Panc1 (cell line): ENCODE results near the gene CHRM4. TPM values are rescaled to one million over a fixed set of nuclear protein-coding genes. Genes with fewer than 3 reads are reported as not detected.

Experiments
- ATAC-seq: fragments of 200-7000 bp; cut with Tn5 transposase; 2 replicates; pipeline ENCODE4 v1.9.1; 2020; ENCODE audit warnings: mild to moderate bottlenecking, moderate library complexity
- BruUV-seq: library from RNA; stranded (reverse); fragments of 400-500 nt; replicated peaks from 2 replicates; lab custom pipeline; 2021; lab: Mats Ljungman, UMichigan
- CTCF ChIA-PET: fragments of 300-600 bp; sonication (Branson Sonifier 250); formaldehyde crosslinking; loops from one replicate; lab custom pipeline; 2022; ENCODE audit warnings: antibody characterized with exemption; lab: Charles Lee
- POLR2A ChIA-PET: fragments of 300-600 bp; sonication (Branson Sonifier 250); formaldehyde crosslinking; loops from one replicate; lab custom pipeline; 2022; ENCODE audit warnings: antibody characterized with exemption; lab: Charles Lee
- DNase-seq: peaks from one replicate; pipeline ENCODE4 v3.0.0-alpha.2; 2010; ENCODE audit warnings: low read depth, low spot score
- H3K27ac ChIP-seq: 2 replicates; pipeline ENCODE4 v1.5.1; 2011; ENCODE audit warnings: mild to moderate bottlenecking, low read length, inconsistent platforms
- H3K27me3 ChIP-seq: fragments of 200-500 bp; sonication (Bioruptor generic); 2 replicates; pipeline ENCODE4 v1.6.0; 2014; ENCODE audit warnings: low read length, inconsistent platforms; ENCODE audit not compliant: control insufficient read depth, insufficient read depth
- H3K36me3 ChIP-seq: fragments of 200-500 bp; sonication (Bioruptor generic); 2 replicates; pipeline ENCODE4 v1.5.1; 2014; ENCODE audit warnings: inconsistent platforms, mild to moderate bottlenecking, low read length, moderate library complexity; ENCODE audit not compliant: control insufficient read depth, insufficient read depth
- H3K4me1 ChIP-seq: 2 replicates; pipeline ENCODE4 v1.5.1; 2011; ENCODE audit warnings: inconsistent platforms, mild to moderate bottlenecking, low read length, moderate library complexity; ENCODE audit not compliant: control insufficient read depth, insufficient read depth
- H3K4me3 ChIP-seq, 2 experiments: 2 replicates each; pipeline ENCODE4 v1.5.1; 2011 to 2012; ENCODE audit warnings: low read depth in 2 of 2, low read length in 2 of 2, mild to moderate bottlenecking in 2 of 2, inconsistent platforms in 1 of 2, moderate library complexity in 1 of 2
- H3K9me3 ChIP-seq: fragments of 200-500 bp; sonication (Bioruptor generic); 2 replicates; pipeline ENCODE4 v1.5.1; 2014; ENCODE audit warnings: low read depth, mild to moderate bottlenecking, inconsistent platforms, low read length, moderate library complexity; ENCODE audit not compliant: control insufficient read depth, insufficient read depth
- POLR2AphosphoS5 ChIP-seq: IDR thresholded peaks from 2 replicates; pipeline ENCODE4 v1.6.1; 2012; ENCODE audit warnings: mild to moderate bottlenecking, low read depth, low read length, moderate library complexity
- SIN3A ChIP-seq: IDR thresholded peaks from 2 replicates; pipeline ENCODE4 v1.6.1; 2012; ENCODE audit warnings: low read depth, mild to moderate bottlenecking, low read length, moderate library complexity, borderline replicate concordance; ENCODE audit not compliant: insufficient read depth
- in situ Hi-C: cut with HindIII; loops from 2 replicates; pipeline ENCODE4 v1.10.0; 2016; ENCODE audit warnings: low sequenced_read_pairs, low pct_unique_long_range_greater_than_20kb
- intact Hi-C: fragments of 100-400 bp; cut with micrococcal nuclease; formaldehyde crosslinking; loops from one replicate; pipeline ENCODE4 v1.10.0; 2022; ENCODE audit not compliant: unreplicated experiment
- total RNA-seq: library from RNA; stranded (reverse); gene quantifications from one replicate; pipeline ENCODE4 v1.2.1, GENCODE V29; 2021; ENCODE audit not compliant: unreplicated experiment
- TF ChIP-seq, protein P1 (sequence below): fragments of 450-650 bp; IDR thresholded peaks from 2 replicates; pipeline ENCODE4 v1.5.1; 2017; ENCODE audit warnings: mild to moderate bottlenecking
- TF ChIP-seq, protein P2 (sequence below), 2 experiments: IDR thresholded peaks; 2 replicates each; pipeline ENCODE4 v1.6.1; 2011 to 2012; ENCODE audit warnings: low read depth in 2 of 2, control low read depth in 1 of 2, low read length in 1 of 2, mild to moderate bottlenecking in 1 of 2, moderate library complexity in 1 of 2; ENCODE audit not compliant: insufficient read depth in 1 of 2

Gene CHRM4
- total RNA-seq, 1 experiment from 2014 or later: 3.1 TPM

DNA sequence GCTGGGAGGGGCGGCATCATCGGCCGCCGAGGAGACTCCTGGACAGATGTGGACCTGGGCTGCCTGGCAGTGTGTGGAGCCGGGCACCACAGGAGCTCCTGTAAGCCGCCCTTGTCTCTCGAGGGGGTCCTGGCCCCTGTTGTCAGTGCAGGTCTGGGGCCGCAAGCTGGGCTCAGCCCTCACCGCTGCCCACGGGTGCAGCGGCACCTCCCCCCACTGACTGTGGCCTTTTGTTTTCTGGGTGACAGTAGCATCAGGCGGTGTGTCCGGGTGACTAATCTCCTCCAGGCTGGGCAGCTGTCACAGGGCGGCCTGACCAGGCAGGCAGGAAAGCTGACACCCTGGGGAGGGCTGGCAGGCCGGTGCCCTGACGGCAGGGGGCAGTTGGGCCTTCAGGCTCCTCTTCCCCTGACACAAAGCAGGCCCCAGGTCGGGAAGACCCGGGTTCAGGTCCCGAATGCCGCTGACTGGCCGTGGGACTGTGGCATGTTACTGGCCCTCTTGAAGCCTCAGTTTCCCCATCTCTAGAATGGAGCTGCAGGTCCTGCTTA, 28.0 kb downstream of the CHRM4 start:
- POLR2A ChIA-PET: interaction anchor here (0.6 kb wide), 3 partner anchors 13 to 446 kb away, joined by 3 to 6 read pairs (median 4); partner anchors contain the start of gene PEX16
- Histone ChIP-seq H3K4me3 (peak overlapping the region in 1 of 2 experiments; percentile 35; a peak in 2 of 4 replicates), H3K27ac (peak overlapping the region; percentile 95)

DNA sequence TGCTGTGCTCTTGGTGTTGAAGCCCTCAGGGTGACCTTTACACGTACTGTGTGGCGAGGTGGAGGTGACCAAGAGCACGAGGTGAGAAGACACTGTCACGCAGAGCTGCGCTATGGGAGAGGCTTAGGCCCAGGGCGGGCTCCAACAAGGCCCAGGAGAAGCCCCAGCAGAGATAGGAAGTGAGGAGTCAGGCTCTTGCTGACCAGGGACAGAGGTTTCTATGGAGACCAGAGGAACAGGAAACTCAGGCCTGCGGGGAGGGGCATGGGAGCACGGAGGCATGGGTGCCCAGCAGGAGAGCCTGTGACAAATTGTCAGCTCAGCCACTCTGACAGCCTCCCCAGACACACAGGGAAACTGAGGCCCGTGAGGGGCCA, 28.6 kb downstream of the CHRM4 start:
- ATAC-seq: peak; percentile 65
- peaks cover 65% of the 10 kb centered on the region for H3K4me1 ChIP-seq

More for the DNA sequence above, 28.0 kb downstream of the CHRM4 start:
- TF ChIP-seq, protein P1, sequence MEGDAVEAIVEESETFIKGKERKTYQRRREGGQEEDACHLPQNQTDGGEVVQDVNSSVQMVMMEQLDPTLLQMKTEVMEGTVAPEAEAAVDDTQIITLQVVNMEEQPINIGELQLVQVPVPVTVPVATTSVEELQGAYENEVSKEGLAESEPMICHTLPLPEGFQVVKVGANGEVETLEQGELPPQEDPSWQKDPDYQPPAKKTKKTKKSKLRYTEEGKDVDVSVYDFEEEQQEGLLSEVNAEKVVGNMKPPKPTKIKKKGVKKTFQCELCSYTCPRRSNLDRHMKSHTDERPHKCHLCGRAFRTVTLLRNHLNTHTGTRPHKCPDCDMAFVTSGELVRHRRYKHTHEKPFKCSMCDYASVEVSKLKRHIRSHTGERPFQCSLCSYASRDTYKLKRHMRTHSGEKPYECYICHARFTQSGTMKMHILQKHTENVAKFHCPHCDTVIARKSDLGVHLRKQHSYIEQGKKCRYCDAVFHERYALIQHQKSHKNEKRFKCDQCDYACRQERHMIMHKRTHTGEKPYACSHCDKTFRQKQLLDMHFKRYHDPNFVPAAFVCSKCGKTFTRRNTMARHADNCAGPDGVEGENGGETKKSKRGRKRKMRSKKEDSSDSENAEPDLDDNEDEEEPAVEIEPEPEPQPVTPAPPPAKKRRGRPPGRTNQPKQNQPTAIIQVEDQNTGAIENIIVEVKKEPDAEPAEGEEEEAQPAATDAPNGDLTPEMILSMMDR: no peak
- peak; percentile 40; the same call in 1 of the 2 replicates for TF ChIP-seq POLR2AphosphoS5
- TF ChIP-seq, protein P2, sequence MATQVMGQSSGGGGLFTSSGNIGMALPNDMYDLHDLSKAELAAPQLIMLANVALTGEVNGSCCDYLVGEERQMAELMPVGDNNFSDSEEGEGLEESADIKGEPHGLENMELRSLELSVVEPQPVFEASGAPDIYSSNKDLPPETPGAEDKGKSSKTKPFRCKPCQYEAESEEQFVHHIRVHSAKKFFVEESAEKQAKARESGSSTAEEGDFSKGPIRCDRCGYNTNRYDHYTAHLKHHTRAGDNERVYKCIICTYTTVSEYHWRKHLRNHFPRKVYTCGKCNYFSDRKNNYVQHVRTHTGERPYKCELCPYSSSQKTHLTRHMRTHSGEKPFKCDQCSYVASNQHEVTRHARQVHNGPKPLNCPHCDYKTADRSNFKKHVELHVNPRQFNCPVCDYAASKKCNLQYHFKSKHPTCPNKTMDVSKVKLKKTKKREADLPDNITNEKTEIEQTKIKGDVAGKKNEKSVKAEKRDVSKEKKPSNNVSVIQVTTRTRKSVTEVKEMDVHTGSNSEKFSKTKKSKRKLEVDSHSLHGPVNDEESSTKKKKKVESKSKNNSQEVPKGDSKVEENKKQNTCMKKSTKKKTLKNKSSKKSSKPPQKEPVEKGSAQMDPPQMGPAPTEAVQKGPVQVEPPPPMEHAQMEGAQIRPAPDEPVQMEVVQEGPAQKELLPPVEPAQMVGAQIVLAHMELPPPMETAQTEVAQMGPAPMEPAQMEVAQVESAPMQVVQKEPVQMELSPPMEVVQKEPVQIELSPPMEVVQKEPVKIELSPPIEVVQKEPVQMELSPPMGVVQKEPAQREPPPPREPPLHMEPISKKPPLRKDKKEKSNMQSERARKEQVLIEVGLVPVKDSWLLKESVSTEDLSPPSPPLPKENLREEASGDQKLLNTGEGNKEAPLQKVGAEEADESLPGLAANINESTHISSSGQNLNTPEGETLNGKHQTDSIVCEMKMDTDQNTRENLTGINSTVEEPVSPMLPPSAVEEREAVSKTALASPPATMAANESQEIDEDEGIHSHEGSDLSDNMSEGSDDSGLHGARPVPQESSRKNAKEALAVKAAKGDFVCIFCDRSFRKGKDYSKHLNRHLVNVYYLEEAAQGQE (IDR thresholded peaks at IDR 0.05; ENCODE audit: insufficient read depth in 1 of 2, low read depth in 2 of 2, low read length in 1 of 2): no peak
- peak; percentile 92 for TF ChIP-seq SIN3A
- intact Hi-C loops (no loop called here), in situ Hi-C loops (no loop called here)
- H3K9me3 ChIP-seq: no peaks in the 10 kb centered on the region
- CTCF ChIA-PET: interaction anchor here (0.5 kb wide), 1 partner anchor 11 kb away, joined by 4 read pairs; no protein-coding TSS in a partner anchor
- peaks cover 4% of the 10 kb centered on the region; the same call in 1 of the 2 replicates for H3K36me3 ChIP-seq
- H3K4me1 ChIP-seq: peaks cover 65% of the 10 kb centered on the region
- BruUV-seq: no TSS peak
- H3K27me3 ChIP-seq: no peaks in the 10 kb centered on the region
- ATAC-seq (peak; percentile 72), DNase-seq (peak; percentile 61)

More for the DNA sequence above, 28.6 kb downstream of the CHRM4 start:
- Histone ChIP-seq H3K27ac (peak overlapping the region; percentile 95), H3K36me3 (peaks cover 2% of the 10 kb centered on the region; the same call in 1 of the 2 replicates), H3K9me3 (no peaks in the 10 kb centered on the region), H3K27me3 (no peaks in the 10 kb centered on the region), H3K4me3 (peak overlapping the region in 1 of 2 experiments; percentile 35; a peak in 2 of 4 replicates)
- intact Hi-C loops (no loop called here), in situ Hi-C loops (no loop called here)
- ChIA-PET CTCF (no interaction called here), POLR2A (interaction anchor here (0.6 kb wide), 1 partner anchor 446 kb away, joined by 3 read pairs; the partner anchor contains the start of gene PEX16)
- TF ChIP-seq POLR2AphosphoS5: no peak
- DNase-seq: no peak
- BruUV-seq: no TSS peak
